ENCODE results near the gene TAS2R1.

TAS2R1 gene, protein sequence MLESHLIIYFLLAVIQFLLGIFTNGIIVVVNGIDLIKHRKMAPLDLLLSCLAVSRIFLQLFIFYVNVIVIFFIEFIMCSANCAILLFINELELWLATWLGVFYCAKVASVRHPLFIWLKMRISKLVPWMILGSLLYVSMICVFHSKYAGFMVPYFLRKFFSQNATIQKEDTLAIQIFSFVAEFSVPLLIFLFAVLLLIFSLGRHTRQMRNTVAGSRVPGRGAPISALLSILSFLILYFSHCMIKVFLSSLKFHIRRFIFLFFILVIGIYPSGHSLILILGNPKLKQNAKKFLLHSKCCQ

GRCh38 chr5:9630251-9630650, at the start of gene TAS2R1:
Gene TAS2R1 (minus strand): TSS chr5:9630351. CDS start chr5:9630032, 319 bp downstream.
- no peak for DNase-seq

DNA sequence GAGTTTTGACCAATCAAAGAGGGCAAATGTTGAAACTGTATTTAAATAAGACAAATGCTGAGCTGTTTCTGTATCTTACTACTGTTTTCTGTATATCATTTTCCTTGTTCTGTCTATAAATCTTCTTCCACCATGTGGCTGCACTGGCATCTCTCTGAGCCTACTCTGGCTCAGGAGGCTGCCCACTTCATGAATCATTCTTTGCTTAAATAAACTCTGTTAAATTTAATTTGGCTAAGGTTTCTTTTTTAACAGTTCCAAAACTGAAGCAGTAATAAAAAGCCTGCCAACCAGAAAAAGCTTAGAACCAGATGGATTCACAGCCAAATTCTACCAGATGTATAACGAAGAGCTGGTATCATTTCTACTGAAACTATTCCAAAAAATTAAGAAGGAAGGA, 40.2 kb upstream of the TAS2R1 start:
- no peak for DNase-seq

DNA sequence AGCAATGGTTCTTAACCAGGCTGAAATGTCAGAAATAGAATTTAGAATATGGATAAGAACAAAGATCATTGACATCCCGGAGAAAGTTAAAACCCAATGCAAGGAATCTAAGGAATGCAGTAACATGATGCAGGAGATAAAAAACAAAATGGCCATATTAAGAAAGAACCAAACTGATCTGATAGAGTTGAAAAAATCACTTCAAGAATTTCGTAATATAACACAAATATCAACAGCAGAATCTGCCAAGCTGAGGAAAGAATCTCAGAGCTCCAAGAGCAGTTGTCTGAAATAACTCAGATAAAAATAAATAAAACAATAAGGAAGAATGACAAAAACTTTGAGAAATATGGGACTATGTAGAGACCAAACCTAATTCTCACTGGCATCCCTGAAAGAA, 37.8 kb upstream of the TAS2R1 start:
- DNase-seq, result no peak

- DNase-seq, result no peak
Observed at GRCh38 chr5:9663891-9664290, 33.7 kb upstream of the TAS2R1 start.

DNA sequence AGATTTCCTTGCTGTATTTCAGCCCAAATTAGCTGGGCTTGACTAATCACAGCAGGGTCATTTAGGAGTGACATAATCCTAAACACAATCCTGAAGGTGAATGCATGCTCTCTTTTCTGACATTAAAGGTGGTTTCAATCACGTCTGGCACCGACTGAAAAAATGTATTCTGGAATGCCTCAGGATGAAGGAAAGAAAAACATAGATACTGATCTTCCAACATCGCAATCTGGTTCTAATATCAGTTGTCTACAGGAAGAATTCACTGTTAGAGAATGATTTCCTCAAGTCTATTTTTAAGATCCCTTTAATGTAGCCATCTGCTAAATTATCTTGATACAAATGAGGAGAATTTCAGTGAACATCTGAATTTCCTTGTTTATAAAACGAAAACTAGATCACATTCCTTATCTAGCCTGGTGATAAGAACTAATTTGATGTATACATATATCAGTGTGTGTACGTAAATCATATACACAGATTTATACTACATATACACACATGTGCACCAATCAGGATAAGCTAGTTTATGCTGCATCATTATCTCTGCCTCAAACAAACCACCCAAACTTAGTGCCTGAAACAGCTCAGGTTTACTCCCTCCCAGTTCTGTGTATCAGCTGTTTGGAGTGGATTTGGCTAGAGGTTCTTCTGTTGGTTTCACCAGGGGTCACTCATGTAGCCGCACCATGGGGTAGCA, 31.3 kb upstream of the TAS2R1 start:
- DNase-seq, result no peak

DNA sequence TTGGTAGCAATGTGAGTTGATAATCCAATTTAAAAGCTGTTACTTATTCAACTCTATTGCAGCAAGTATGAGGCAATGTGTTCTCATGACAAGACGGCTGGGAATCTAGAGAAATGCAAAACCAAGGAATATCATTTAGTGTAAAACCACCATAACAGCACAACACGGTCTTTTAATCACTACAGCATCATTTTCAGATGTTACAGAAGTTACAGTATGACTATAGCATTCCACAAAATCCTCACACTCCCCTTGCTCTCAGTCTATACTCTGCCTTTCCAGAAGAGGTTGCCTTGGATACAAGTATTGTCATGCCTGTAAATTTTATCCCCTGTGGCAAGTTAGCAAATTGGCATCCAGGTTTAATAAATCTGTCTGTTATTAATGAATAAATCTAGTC, 28.6 kb upstream of the TAS2R1 start:
- DNase-seq, result no peak

GRCh38 chr5:9657819-9658218, 27.7 kb upstream of the TAS2R1 start:
- no peak for DNase-seq

GRCh38 chr5:9655641-9656040, 25.5 kb upstream of the TAS2R1 start:
- no peak for DNase-seq

GRCh38 chr5:9654886-9655285, 24.7 kb upstream of the TAS2R1 start:
- DNase-seq, result no peak

DNA sequence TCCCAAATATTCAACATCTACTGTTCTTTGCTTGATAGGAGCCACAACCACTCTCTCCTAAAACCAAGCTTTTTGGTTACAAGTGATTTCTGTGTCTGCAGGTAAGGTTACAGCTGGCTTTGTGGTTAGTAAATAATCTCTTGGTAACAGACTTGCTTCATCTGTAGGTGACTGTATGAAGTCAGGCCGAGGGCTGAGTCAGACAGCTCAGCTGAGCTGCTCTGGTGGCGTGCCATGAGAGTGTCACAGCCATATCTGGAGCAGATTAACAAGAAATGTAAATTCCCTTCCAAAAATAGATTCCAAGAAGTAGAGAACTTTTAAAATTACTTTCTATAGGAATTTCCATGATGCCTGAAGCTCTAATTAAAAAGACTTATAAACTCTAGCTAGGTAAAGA, 23.7 kb upstream of the TAS2R1 start:
- peak in 3 of 56 donors; percentile 2 to 9 (median 2) for DNase-seq

DNA sequence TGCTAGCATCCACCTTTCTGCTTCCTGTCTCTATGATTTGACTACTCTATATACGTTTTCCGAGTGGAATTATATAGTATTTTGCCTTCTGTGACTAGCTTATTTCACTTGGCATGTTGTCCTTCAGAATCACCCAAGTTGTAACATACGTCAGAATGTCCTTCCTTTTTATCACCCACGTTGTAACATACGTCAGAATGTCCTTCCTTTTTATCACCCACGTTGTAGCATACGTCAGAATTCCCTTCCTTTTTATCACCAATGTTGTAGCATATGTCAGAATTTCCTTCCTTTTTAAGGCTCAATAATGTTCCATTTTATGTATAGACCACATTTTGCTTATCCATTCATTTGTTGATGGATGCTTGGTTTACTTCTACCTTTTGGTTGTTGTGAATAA, 22.9 kb upstream of the TAS2R1 start:
- no peak for DNase-seq

GRCh38 chr5:9652295-9652694, 22.1 kb upstream of the TAS2R1 start:
- DNase-seq, result no peak

DNA sequence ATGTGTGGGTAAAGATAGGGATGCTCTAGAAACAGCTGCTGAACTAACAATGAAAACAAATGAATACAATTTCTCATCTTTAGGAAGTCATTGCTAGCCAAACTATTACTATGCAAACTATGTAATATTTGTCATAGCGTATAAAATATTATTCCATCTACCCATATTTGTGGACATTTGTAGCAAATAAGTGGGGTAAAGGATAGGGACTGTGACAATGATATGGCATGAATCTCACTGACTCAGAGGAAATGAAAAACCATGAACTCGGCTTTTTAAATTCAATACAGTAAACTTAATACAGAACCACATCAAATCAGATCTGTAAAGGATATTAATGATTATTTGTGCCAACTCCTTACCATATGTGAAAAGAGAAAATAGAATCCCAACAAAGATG, 16.7 kb upstream of the TAS2R1 start:
- DNase-seq, result no peak

DNA sequence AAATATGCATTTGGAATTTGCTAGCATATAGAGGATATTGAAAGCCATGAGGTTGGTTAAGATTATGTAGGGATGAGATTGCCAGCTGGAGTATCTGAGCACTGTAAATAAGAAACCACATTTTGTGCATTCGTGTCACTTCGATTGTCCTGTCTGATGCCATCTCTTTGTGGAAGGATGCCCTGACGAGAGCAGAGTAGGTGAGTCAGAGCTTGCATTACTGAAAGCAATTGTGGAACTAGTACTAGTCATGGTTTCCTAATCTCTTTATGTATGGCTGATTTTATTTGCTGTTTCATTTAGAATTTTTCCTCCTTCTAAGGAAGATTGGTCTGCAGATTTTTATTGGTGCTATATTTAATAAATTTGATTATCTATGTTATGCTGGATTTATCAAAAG, 14.5 kb upstream of the TAS2R1 start:
- no peak for DNase-seq

- no peak for DNase-seq
Observed at GRCh38 chr5:9642621-9643020, 12.5 kb upstream of the TAS2R1 start.

DNA sequence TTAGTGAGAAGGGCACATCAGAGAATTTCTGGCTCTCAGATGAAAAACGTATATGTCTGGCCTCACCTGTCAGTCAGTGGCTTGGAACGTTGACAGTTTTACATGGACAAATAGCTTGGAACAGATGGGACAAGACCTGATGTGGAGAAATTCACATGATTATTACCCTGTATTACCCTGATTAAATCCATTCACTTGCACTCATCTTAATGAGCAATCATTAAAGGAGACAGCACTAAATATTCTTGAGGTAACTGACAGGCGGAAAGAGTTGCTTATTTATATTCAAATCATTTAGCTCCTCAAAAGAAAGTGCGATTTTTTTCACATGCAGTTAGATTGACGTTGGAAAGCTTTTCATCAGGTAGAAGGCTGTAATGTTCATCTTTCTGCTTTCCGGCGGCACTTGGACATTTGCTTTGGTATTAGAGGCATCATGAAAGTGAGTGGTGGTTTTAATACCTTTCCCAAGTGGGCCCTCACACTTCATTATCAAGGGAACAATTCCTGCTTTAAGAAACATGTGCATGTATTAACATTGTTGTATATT, 11.7 kb upstream of the TAS2R1 start:
- no peak for DNase-seq

DNA sequence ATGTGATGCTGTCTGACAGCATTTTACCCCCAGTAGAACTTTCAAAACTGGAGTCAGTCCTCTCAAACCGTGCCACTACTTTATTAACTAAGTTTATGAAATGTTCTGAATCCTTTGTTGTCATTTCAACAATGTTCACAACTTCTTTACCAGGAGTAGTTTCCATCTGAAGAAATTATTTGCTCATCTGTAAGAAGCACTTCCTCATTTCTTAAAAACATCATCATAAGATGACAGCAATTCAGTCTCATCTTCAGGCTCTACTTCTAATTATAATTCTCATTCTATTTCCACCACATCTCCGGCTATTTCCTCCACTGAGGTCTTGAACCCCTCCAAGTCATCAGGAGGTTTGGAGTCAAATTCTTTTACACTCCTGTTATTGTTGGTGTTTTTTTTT, 2.3 kb upstream of the TAS2R1 start:
- DNase-seq, result no peak

- DNase-seq, result peak in 15 of 56 donors; percentile 4 to 39 (median 13)
Observed at GRCh38 chr5:9627541-9627940, 2.6 kb downstream of the TAS2R1 start.

- DNase-seq, result peak in 3 of 56 donors; percentile 2 to 12 (median 5)
Observed at GRCh38 chr5:9626955-9627354, 3.2 kb downstream of the TAS2R1 start.

DNA sequence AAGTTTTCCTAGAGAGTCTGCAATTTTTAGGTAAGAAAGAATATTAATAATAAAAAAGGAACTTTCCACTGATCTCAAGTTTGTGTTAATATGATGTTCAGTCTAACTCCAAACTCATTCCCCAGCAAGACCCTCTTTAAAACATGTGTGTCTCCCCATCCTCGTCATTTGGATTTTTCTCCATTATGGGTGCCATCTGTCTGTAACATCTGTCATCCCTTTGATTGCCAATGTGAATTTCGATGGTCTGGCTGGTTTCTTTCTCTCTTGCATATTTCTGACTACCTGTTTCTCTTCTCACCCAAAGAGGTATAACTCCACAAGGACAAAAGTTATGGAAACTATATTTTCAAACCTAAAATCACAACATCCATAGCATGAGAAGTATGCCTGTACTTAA, 4.4 kb downstream of the TAS2R1 start:
- no peak for DNase-seq

GRCh38 chr5:9625286-9625685, 4.9 kb downstream of the TAS2R1 start:
- no peak for DNase-seq

GRCh38 chr5:9624196-9624947, 5.8 kb downstream of the TAS2R1 start:
- no peak for DNase-seq
